HG03108 (cell line): ENCODE results near the gene IGSF9B.

Source experiments
- ATAC-seq: cut with Tn5 transposase; IDR thresholded peaks from one replicate; pipeline ENCODE4 v1.9.1; 2021; ENCODE audit warnings: moderate library complexity; ENCODE audit not compliant: unreplicated experiment

IGSF9B gene

DNA sequence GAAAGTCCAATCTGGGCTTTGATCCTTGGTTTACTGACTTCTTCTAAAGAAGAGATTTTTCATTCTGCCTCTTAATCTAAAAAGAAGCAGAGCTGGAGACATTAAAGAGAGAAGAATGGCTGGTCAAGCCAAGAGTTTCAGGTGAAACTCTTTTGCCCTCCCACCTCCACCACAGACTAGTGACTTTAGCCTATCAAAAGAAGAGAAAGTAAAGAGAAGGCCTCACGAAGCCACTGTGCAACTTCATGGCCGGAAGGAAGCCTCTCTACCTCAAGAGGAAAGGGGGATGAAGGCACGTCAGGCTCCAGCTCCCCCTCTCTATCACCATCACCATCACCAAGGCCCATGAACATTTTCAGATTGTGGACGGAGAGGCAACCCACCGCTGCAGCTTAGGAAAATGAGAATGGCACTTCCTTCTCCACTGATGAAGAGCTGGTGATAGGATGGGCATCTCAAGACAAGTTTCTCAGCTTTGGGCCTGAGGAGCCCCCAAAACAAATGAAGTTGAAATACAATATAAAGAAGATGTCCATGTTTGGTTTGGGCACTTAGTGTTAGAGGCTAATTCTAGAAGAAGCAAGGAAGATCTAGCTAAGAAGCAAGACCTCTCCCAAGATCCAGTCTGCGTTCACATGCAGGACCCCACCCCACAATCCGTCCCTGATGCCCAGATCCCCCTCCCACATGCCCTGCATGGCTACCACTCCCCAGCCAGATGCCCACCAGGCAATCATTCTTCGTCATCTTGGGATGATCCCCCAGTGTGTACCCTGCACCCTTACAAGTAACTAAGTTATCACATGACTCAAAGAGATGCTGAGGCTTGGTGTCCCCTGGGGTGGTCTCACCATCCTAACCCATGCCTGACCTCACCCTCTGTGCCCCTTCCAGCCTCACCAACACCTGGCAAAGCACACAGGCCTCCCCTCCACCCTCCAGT, 52.6 kb downstream of the IGSF9B start:
- ATAC-seq = no peak

DNA sequence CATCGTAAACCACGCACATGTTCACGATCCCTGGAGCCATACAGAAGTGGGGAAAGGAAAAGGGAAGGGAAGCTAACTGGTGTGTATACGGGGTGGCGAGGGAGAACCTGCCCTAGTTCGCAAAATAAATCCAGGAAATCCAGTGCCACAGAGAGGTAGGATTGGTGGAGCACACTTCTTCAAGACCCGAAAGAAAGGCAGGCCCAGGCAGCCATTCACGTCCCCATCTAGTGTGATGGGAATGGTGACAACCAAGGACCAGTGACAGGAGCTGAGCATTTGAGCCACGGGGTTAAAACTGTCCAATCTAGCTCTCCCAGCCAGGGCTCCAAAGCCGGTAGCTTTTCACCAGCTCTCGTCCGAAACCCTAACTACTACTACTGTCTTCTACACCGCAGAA, 53.7 kb downstream of the IGSF9B start:
- ATAC-seq = no peak

DNA sequence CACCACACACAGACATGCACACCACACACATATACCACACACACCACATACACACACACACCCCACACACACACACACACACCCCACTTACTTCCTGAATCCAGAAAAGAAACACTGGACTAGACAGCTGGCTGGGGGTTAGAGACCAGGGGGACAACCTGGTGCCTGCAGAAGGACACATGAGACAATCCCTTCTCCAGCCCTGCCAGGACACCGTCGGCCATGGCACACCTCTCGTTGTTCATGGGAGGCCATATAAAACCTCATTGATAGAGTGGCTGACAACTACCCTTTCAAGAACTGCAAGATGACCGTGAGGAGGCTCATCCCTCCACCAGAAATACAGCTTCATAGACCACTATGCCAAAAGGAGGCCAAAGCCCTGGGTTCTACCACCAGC, 54.3 kb downstream of the IGSF9B start:
- ATAC-seq = no peak

DNA sequence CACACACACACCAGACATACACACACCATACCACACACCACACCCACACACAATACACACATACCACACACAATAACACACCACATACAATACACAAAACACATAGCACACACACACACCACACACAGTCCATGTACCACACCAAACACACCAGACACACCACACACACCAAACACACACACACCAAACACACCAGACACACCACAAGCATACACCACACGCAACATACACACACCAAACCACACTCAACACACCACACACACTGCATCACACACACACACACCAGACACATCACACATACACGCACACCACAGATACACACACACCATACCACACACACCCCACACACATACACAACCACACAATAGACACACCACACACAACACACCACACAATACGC, 54.8 kb downstream of the IGSF9B start:
- no peak for ATAC-seq

DNA sequence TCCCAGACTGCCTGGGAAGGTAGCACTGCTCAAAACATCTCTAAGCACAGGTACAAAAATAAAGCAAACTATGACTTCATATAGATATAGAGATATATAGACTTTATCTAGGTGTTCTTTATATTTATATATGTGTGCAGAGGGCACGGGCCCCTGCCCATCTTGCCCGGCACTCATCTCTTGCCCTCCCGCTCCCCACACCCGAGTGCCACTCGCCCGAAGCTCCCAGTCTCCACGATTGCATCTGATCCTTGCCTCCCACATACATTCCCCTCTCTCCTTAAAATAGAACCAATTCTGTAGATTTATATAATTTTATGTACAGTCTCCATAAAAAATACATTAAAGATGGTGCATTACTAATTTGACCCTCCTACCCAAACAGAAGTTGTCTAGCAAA, 55.5 kb downstream of the IGSF9B start:
- no peak for ATAC-seq

DNA sequence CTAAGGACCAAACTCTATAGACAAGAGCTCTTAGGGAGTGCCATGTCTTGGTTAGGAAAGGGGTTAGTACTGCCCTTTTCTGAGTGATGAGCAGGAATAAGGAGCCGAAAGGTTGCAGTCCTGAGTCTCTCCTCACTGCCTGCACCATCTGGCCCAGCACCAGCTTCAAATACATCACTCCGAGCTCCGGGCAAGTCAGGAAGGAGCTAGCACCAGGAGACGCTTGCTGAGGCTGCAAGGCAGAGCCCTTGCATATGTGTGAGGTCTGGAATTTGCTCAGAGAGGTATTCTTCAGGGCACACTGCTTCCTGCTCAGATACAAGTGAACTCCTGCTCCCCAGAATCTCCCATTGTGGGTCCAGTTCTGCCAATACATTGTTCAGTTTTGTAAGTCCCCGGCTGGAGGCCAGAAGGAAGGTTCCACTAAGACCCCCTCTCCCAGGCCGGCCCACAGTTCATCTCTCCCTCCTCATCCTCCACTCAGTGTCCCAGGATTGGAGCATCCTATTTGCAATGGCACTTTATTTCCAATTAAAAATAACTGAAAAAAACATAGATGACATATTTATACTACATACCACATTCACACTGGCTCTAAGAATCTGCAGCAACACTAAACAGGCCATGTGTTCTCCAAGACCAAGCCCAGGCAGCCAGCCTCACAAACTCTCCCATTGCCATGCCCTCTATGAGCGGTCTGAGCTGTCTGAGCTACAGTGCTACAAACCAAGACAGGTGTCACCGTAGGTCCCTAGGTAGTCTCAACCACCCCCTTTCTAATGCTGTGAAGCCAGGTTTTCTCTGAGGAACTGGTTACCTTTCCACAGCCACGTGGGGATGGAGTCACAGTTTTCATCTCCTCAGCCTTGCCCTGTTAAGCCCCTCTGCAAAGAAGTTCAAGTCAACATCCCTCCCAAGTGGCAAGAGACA, 56.3 kb downstream of the IGSF9B start:
- ATAC-seq = no peak

DNA sequence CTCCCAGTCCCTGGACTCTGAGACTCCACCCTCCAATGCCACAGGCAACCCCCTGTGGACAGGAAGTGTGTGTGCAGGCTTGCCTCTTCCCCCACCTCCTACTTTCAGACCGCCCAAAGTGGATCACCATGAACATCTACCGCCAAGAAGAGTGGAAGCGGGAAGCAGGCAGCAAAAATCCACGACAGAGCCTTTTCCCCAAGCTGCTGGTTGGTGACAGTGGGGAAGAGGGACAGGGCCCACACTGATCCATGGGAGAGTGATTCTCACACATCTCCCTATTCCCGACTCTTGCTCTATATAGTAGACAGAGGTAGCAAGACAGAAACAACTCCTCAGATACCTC, 58.0 kb downstream of the IGSF9B start:
- ATAC-seq = no peak

DNA sequence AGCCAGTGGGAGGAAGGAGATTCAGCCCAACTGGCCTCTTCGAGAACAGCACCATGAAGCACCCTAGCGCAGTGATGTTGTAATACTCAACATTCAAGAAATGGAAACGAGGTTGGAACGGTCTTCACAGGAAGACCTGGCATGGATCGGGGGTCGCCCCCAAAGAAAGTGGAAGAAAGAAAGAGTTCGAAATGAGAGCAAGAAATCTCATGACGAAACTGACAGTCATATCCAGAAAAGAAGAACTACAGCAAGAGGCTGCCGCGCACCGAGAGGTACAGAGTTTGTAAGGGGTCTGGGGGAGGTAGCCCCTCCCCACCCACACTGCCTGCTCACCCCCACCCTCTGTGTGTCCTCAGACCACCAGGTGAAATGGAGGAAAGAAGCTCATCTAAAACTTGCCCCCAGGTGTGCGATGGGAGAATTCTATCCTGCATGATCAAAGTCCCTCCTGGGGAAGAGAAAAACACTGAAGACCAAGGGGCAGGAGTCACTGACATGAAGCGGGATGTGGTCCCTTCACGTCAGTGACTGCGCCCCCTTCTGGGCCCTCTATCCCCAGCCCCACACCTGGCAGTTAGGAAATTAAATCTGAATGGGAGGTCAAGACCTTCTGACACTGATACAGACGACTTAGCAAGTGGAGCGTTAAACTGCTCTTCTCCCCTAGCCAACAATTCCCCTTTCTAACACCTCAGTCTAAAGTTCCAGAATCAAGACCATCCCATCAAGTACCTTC, 58.6 kb downstream of the IGSF9B start:
- peak; percentile 42 for ATAC-seq

DNA sequence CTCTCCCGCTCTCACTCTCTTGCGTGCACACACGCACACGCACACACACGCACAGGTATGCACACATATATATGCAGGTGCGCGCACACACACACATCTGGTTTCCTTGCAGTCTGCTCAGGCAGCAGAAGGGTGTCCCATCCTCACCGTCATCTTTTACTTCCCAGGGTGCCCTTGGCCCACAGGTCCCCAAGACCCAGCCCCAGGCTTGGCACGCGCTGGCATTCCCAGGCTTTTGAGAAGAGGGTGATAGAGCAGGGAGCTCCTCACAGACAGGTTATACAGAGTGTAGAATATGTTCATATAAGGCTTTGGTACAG, 59.5 kb downstream of the IGSF9B start:
- ATAC-seq = no peak

DNA sequence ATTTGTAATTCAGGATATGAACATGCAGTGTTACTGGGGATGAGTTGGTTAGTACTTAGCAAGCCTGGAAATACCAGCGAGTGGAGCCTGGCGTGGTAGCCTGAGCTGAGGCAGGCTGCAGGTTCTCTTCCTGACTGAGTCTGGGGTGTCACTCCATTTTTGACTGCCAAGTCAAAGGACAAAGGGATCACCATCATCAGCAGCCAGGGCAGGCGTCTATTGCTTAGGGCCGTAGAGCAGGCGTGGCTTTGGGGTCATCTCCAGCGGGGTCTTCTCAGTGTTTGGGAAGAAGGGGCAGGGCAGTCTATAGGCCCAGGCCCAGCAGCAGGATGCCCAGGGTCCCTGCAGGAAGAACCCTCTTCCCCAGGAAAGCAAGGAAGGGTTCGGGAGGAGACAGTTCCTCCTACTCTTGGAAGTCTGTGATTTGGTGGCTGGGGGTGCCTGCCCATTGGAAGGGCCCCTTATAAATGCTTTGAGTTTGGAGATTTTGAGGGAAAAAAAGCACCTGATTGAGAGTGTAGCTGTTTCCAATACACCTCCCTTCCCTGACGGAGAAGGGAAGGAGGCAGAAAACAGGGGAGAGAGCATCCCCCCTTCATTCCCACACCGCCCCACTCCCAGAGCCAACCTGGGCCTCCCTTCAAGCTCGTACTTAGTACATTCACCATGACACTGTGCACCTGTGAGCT, 60.0 kb downstream of the IGSF9B start:
- no peak for ATAC-seq

DNA sequence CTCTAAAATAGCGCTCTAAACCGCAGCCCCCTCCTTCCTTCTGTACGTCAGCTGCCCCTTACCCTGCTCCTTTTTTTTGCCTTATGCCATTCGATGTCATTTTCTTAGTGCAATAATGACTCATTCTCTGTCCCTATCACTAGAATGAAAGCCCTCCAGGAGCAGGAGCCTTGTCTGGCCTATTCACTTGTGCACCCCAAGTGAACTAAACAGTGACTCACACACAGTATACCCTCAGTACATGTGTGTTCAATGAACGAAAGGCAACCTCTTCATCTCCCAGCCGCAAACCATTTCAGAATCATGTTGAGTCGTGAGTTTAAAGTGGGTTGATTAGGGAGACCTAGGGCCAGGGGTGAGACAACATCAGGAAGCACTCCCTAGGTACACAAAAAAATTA, 60.7 kb downstream of the IGSF9B start:
- no peak for ATAC-seq

DNA sequence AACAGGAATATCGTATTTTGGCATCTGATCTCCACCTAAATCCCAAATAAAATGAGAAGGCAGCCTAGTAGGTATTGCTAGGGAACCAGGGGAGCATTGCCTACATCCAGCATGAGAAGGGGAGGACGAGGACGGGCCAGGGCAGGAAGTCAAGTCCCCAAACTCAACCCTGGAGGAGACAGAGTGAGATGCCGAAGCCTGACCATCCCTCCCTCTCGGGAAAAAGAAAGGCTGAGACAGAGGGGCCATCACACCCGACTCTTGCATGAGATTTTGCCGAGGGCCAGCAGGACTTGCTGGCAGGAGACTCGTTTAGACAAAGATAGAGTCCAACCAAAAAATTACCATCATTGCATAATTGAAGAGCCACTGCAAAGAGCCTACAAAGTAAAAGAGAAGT, 61.2 kb downstream of the IGSF9B start:
- ATAC-seq = no peak

DNA sequence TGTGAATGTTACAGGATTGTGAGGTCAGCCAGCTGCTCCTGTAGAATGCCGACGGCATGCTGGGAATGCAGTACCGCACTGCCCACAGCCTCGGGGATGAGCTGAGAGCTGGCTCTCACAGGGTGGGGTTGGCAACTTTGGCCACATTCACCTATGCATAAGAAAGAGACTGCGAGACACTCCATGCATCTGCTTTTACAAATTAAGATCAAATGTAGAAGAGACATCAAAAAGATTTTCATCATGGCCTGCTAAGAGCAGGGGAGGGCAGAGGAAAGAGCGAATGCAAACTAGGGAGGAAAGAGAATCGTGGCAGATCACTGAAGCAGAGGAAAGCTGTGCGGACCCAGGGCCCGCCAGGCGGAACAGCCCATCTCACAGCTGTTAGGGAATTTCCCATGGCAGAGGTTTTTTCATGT, 61.7 kb downstream of the IGSF9B start:
- ATAC-seq = peak; percentile 52

DNA sequence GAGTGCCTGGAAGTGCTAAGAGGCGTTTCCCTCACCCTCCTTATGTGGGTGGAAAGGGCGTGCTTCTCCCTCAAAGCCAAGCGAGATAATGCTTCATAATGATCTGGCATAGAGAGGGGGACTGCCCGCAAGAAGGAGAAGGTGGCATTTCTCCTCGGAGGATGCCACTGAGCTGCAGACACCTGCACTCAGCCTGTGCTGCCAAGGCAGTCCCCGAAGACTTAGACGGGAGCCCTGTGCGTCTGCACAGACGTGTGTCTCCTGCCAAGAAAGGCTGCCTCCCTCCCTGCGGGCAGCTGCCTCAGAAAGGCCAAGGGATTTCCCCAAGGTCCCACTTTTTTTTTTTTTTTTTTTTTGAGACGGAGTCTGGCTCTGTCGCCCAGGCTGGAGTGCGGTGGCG, 63.4 kb downstream of the IGSF9B start:
- no peak for ATAC-seq

DNA sequence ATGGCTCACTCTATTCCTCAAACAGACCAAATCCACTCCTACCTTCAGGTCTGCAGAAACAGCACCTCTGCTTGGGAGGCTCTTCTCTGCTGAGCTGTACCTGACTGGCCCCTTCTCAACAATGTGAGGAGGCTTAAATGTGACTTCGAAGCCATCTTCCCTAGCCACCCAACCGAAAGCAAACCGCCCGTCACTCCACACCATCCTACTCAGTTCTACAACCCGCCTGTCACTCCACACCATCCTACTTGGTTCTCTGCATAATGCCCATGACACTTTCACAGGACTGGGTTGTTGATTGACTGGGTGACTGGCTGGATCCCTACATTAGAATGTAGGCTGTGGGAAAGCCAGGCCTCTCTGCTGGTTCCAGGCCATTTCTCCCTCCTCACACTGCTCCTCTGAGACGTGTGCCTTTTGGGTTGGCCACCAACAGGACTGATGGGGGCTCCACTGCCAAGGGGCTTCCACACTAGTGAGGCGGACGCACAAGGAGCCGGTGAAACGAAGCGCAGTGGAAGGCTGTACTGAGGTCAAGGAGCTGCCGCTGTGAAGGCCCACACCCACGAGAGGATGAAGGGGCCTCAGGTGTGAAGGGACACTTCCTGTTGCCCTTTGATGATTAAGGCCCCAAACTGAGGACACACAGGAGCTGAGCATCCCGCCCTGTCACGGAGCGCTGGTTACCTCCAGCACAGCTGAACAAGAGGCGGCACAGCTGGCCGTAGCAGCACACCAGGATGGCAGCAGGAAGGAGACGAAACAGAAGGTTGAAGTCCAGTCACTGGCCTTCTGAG, 64.0 kb downstream of the IGSF9B start:
- ATAC-seq = no peak

DNA sequence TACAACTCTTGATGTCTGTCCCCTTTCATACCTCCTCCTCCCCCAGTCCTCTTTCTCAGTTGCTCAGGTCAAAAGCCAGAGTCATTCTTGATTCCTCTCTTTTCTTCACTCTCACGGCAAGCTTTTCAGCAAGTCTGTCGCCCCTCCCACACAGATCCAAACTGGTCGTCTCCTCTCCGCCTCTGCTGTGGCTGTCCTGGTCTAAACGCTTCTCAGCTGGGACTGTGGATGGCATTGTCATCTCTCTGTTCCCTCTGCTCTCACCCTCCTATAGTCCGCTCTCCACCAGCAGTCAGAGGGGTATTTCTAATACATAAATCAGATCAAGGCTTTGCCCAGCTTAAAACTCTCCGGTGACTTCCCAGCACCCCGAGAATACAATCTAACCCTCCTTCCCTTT, 64.6 kb downstream of the IGSF9B start:
- no peak for ATAC-seq

DNA sequence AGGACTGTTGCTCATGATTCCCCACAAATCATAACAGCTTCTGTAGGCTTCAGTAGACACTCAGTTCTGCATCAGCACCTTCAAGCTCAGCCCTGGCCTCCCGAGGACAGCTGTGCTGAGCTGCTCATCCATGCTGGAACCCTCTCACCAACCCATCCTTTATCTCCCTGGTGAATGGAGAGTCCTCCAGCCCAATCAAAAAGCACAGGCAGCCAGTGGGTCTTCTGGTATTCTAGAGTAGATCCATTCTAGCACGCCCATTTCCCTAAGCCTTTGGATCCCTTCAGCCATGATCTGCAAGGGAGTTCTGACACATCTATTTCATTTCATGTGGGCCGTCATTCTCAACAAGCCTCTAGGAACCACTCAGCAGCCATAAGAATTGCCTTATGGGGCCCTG, 66.9 kb downstream of the IGSF9B start:
- no peak for ATAC-seq

DNA sequence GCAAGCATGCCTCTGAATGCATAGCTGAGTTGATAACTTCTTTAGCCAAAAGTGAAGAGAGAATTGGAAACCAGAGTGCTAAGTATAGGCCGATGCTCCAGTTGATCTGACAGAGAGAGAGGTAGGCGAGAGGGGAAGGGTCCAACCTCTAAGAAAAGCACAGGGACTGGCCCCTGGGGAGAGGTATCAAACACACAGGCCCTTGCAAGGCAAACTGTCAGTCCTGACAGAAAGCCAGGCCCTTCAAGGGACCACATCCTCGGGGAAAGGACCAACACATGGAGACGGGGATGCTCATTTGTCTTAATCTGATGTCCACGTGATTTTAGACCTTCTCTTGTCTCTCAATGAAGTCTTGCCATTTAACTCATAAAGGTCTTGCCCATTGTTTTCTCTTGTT, 67.6 kb downstream of the IGSF9B start:
- no peak for ATAC-seq

DNA sequence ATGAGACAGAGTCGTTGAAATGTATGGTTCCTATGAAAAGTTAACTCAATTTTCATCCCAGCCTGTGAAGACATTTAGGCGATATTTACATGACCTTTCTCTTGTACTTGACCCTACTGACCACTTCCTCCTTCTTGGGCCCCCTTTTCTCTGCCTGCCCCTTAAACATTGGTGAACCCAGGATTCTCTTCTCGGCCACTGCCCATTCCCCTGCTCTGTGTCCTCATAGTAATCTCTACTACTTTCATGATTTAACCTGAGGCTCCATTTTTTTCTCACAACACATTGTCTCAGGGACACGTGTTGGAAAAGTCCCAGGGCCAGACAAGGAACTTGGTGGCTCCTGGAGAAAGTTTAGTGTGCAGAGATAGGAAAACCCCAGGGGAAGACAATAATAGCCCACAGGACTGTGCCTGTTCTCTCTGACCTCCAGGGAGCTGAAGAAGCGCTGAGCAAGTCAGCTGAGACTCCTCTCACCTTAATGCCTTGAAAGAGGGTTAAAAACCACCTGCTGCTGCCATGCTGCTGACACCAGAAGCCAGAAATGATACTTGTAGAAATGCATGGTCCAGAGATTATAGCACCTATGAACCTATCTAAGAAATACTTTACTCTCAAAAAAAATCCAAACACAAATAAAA, 69.0 kb downstream of the IGSF9B start:
- ATAC-seq = no peak

DNA sequence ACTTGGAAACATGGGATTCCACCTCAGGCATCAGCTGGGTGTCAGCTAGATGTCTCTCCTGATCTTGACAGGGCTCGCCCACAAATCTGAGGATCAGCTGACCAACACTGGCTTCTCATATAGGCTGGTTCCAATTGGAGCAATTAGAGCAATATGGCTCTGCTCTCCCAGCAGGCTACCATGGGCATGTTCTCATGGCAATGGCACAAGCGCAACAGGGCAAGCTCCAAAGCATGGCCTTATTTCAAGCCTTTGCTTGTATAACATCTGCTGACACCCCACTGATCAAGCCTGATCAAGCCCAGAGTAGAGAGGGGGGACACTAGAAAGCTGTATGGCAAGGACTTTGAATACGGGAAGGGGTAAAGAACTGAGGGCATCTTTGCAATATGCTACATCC, 70.7 kb downstream of the IGSF9B start:
- no peak for ATAC-seq
